B cell (primary cell): ENCODE results near the gene DSG1. TPM values are rescaled to one million over a fixed set of nuclear protein-coding genes. Genes with fewer than 3 reads are reported as not detected.

ENCODE experiments used
- ATAC-seq: fragments of 200-7000 bp; cut with Tn5 transposase; one replicate; pipeline ENCODE4 v1.10.0; 2021; ENCODE audit warnings: low read depth, mild to moderate bottlenecking, moderate number of reproducible peaks, moderate library complexity
- CTCF ChIA-PET: fragments of 350-600 bp; sonication (Branson Sonifier 250); formaldehyde crosslinking; loops from one replicate; lab custom pipeline; 2021; ENCODE audit warnings: antibody characterized with exemption, inconsistent platforms; lab: Charles Lee
- POLR2A ChIA-PET: fragments of 350-600 bp; sonication (Branson Sonifier 250); formaldehyde crosslinking; loops from one replicate; lab custom pipeline; 2021; ENCODE audit warnings: antibody characterized with exemption; lab: Charles Lee
- DNase-seq: peaks from one replicate; pipeline ENCODE4 v3.0.0; 2013
- H2AFZ ChIP-seq: 2 replicates; pipeline ENCODE4 v1.6.1; 2012; ENCODE audit warnings: mild to moderate bottlenecking, low read depth, low read length; ENCODE audit not compliant: insufficient read depth, poor library complexity, severe bottlenecking
- H3K27ac ChIP-seq, 2 donors: 1 replicate in 1 of 2; 2 replicates in 1 of 2; pipeline ENCODE4 v1.5.1; 2012 to 2013; ENCODE audit warnings: low read length in 2 of 2, mild to moderate bottlenecking in 2 of 2, moderate library complexity in 1 of 2
- H3K27me3 ChIP-seq, 4 experiments: fragments of 200-600 bp in 1 of 4; sonication (generic) in 1 of 4; replicated peaks in 1 of 4; 1 replicate in 2 of 4; 2 replicates in 2 of 4; pipeline versions ENCODE4 v1.6.1 to v1.7.0; 2013 to 2016; ENCODE audit warnings: low read length in 3 of 4, mild to moderate bottlenecking in 2 of 4, mixed read lengths in 1 of 4, moderate library complexity in 1 of 4; ENCODE audit not compliant: insufficient read depth in 4 of 4, control insufficient read depth in 3 of 4; ENCODE audit errors: control extremely low read depth in 1 of 4
- H3K36me3 ChIP-seq, 2 experiments: replicated peaks in 1 of 2; 1 replicate in 1 of 2; 2 replicates in 1 of 2; pipeline versions ENCODE4 v1.6.1 to v1.7.1; 2013; ENCODE audit warnings: low read length in 1 of 2; ENCODE audit not compliant: insufficient read depth in 2 of 2, control insufficient read depth in 1 of 2; ENCODE audit errors: control extremely low read depth in 1 of 2, extremely low read depth in 1 of 2
- H3K4me1 ChIP-seq, 2 donors: fragments of 200-600 bp in 1 of 2; sonication (generic) in 1 of 2; 1 replicate in 1 of 2; 2 replicates in 1 of 2; pipeline versions ENCODE4 v1.5.1 to v1.6.1; 2013 to 2017; ENCODE audit warnings: low read length in 2 of 2; ENCODE audit not compliant: control insufficient read depth in 2 of 2, insufficient read depth in 2 of 2
- H3K4me2 ChIP-seq: replicated peaks from 2 replicates; pipeline ENCODE3; 2012; ENCODE audit warnings: mild to moderate bottlenecking, low read depth, low read length; ENCODE audit not compliant: poor library complexity, severe bottlenecking
- H3K4me3 ChIP-seq, 5 experiments: fragments of 200-600 bp in 1 of 5; sonication (generic) in 1 of 5; 1 replicate in 3 of 5; 2 replicates in 2 of 5; pipeline versions ENCODE4 v1.5.1 to v1.7.0; 2011 to 2016; ENCODE audit warnings: low read length in 4 of 5, mild to moderate bottlenecking in 4 of 5, low read depth in 2 of 5, control low read depth in 1 of 5, moderate library complexity in 1 of 5; ENCODE audit not compliant: insufficient read depth in 1 of 5; ENCODE audit errors: control extremely low read depth in 1 of 5, extremely low read depth in 1 of 5
- H3K79me2 ChIP-seq: fragments of 200-600 bp; sonication (generic); one replicate; pipeline ENCODE4 v1.6.0; 2016; ENCODE audit warnings: low read length; ENCODE audit not compliant: control insufficient read depth, insufficient read depth
- H3K9ac ChIP-seq: fragments of 200-600 bp; sonication (generic); 2 replicates; pipeline ENCODE4 v1.6.1; 2017; ENCODE audit warnings: mild to moderate bottlenecking, low read length, moderate library complexity
- H3K9me3 ChIP-seq, 3 donors: one replicate each; pipeline versions ENCODE4 v1.6.1 to v1.7.1; 2013; ENCODE audit warnings: low read length in 2 of 3; ENCODE audit not compliant: control insufficient read depth in 2 of 3, insufficient read depth in 1 of 3; ENCODE audit errors: control extremely low read depth in 1 of 3
- H4K20me1 ChIP-seq: 2 replicates; pipeline ENCODE4 v1.6.0; 2012; ENCODE audit warnings: mild to moderate bottlenecking, low read length; ENCODE audit not compliant: insufficient read depth, control insufficient read depth, poor library complexity, severe bottlenecking
- H3K27ac Mint-ChIP-seq: one replicate; pipeline ENCODE4 v1.8.0; 2021; ENCODE audit warnings: mixed read lengths
- H3K27me3 Mint-ChIP-seq: one replicate; pipeline ENCODE4 v1.8.0; 2021; ENCODE audit warnings: mixed read lengths
- H3K4me1 Mint-ChIP-seq: one replicate; pipeline ENCODE4 v1.8.0; 2021; ENCODE audit warnings: mixed read lengths
- H3K4me3 Mint-ChIP-seq: one replicate; pipeline ENCODE4 v1.8.0; 2021; ENCODE audit warnings: mixed read lengths
- H3K9me3 Mint-ChIP-seq: one replicate; pipeline ENCODE4 v1.8.0; 2022; ENCODE audit warnings: mixed read lengths; ENCODE audit not compliant: insufficient read depth
- CTCF ChIP-seq: fragments of 200-600 bp; IDR thresholded peaks from one replicate; pipeline ENCODE4 v1.8.0; 2022; ENCODE audit warnings: antibody characterized with exemption, mild to moderate bottlenecking
- EZH2 ChIP-seq: IDR thresholded peaks from 2 replicates; pipeline ENCODE4 v1.6.1; 2012; ENCODE audit warnings: borderline replicate concordance, low read depth, mild to moderate bottlenecking, moderate library complexity, low read length; ENCODE audit not compliant: insufficient read depth, poor library complexity, severe bottlenecking
- WGBS: methylation state at CpG from one replicate; pipeline ENCODE4 v1.1.5; 2013; ENCODE audit warnings: missing lambda C conversion rate; ENCODE audit not compliant: insufficient coverage; 5-methylcytosine and 5-hydroxymethylcytosine counted together
- intact Hi-C: fragments of 100-400 bp; cut with micrococcal nuclease; formaldehyde crosslinking; loops from one replicate; pipeline ENCODE4 v1.10.0; 2022
- polyA plus RNA-seq: library from polyadenylated mRNA; depleted of rRNA; stranded (reverse); fragments of >200 nt; gene quantifications from 2 replicates; pipeline ENCODE4 v1.2.3, GENCODE V29; 2012
- total RNA-seq, 2 donors: library from RNA; stranded (reverse); fragments of 120-200 nt in 1 of 2; gene quantifications; 1 replicate in 1 of 2; 2 replicates in 1 of 2; pipeline versions ENCODE4 v1.2.3 to v1.2.4, GENCODE V29; 2013 to 2022

The DSG1 gene
- total and polyA plus RNA-seq, 2 donors (not counting 1 experiment from before 2014, with no cell fraction given), result not detected

GRCh38 chr18:31401156-31402025 is 83.4 kb downstream of the DSG1 start:
- H3K4me3 Mint-ChIP-seq, result no peak overlapping the region
- no peaks in the 10 kb centered on the region for H3K36me3 ChIP-seq
- intact Hi-C loops, result no loop called here
- no peaks in the 10 kb centered on the region for H3K27me3 Mint-ChIP-seq
- H2AFZ ChIP-seq, result no peak overlapping the region
- CTCF ChIA-PET, result no interaction called here
- H3K4me1 ChIP-seq, result no peaks in the 10 kb centered on the region
- POLR2A ChIA-PET, result no interaction called here
- H3K4me2 ChIP-seq, result no peak overlapping the region
- WGBS, result no CpG with 5 or more reads among the region's 6 CpGs
- DNase-seq (no peak), ATAC-seq (no peak)
- no peaks in the 10 kb centered on the region for H3K9me3 ChIP-seq
- no peaks in the 10 kb centered on the region for H3K9me3 Mint-ChIP-seq
- TF ChIP-seq CTCF, result no peak
- TF ChIP-seq EZH2, result no peak
- H4K20me1 ChIP-seq, result no peaks in the 10 kb centered on the region
- H3K9ac ChIP-seq, result no peak overlapping the region
- no peak overlapping the region for H3K27ac ChIP-seq
- H3K27me3 ChIP-seq, result no peaks in the 10 kb centered on the region
- no peak overlapping the region for H3K4me3 ChIP-seq
- H3K4me1 Mint-ChIP-seq, result no peaks in the 10 kb centered on the region
- no peaks in the 10 kb centered on the region for H3K79me2 ChIP-seq
- no peak overlapping the region for H3K27ac Mint-ChIP-seq

- Histone ChIP-seq H3K79me2 (no peaks in the 10 kb centered on the region), H3K9me3 (no peaks in the 10 kb centered on the region), H3K36me3 (no peaks in the 10 kb centered on the region), H4K20me1 (no peaks in the 10 kb centered on the region), H3K4me1 (no peaks in the 10 kb centered on the region), H3K4me3 (no peak overlapping the region), H3K27me3 (no peaks in the 10 kb centered on the region), H3K4me2 (no peak overlapping the region), H3K9ac (no peak overlapping the region), H3K27ac (no peak overlapping the region), H2AFZ (no peak overlapping the region)
- no peaks in the 10 kb centered on the region for H3K4me1 Mint-ChIP-seq
- H3K4me3 Mint-ChIP-seq, result no peak overlapping the region
- TF ChIP-seq EZH2, result no peak
- no peak for TF ChIP-seq CTCF
- ChIA-PET CTCF (no interaction called here), POLR2A (no interaction called here)
- DNase-seq (no peak), ATAC-seq (no peak)
- no peaks in the 10 kb centered on the region for H3K9me3 Mint-ChIP-seq
- intact Hi-C loops, result no loop called here
- H3K27ac Mint-ChIP-seq, result no peak overlapping the region
- H3K27me3 Mint-ChIP-seq, result no peaks in the 10 kb centered on the region
These were observed 84.0 kb downstream of the DSG1 start for GRCh38 chr18:31402026-31402373.
